ENCODE measurements around the gene CSRNP3.

The CSRNP3 gene

GRCh38 chr2:165706960-165707487, 237.5 kb downstream of the CSRNP3 start:
- no peak for DNase-seq (ENCODE audit: low read depth)
- H3K4me3 ChIP-seq (ENCODE audit: low read length): no peak overlapping the region
- TF ChIP-seq CTCF (IDR thresholded peaks at IDR 0.05; ENCODE audit: insufficient read depth, low read depth, low read length, missing control alignments): no peak

GRCh38 chr2:165716091-165716490, 246.6 kb downstream of the CSRNP3 start:
- no peak overlapping the region for H3K4me3 ChIP-seq (ENCODE audit: low read length)
- no peak for DNase-seq (ENCODE audit: low read depth)
- no peak for TF ChIP-seq CTCF (IDR thresholded peaks at IDR 0.05; ENCODE audit: insufficient read depth, low read depth, low read length, missing control alignments)

GRCh38 chr2:165718610-165719210, 249.2 kb downstream of the CSRNP3 start:
- TF ChIP-seq CTCF (IDR thresholded peaks at IDR 0.05; ENCODE audit: insufficient read depth, low read depth, low read length, missing control alignments): no peak
- DNase-seq (ENCODE audit: low read depth): no peak
- H3K4me3 ChIP-seq (ENCODE audit: low read length): no peak overlapping the region

- no peak for DNase-seq (ENCODE audit: low read depth)
- no peak for TF ChIP-seq CTCF (IDR thresholded peaks at IDR 0.05; ENCODE audit: insufficient read depth, low read depth, low read length, missing control alignments)
- no peak overlapping the region for H3K4me3 ChIP-seq (ENCODE audit: low read length)
Observed at GRCh38 chr2:165720511-165720910, 251.0 kb downstream of the CSRNP3 start.

- TF ChIP-seq CTCF (IDR thresholded peaks at IDR 0.05; ENCODE audit: insufficient read depth, low read depth, low read length, missing control alignments): no peak
- DNase-seq (ENCODE audit: low read depth): peak; percentile 84
- H3K4me3 ChIP-seq (ENCODE audit: low read length): no peak overlapping the region
Observed at GRCh38 chr2:165725421-165725820, 255.9 kb downstream of the CSRNP3 start.
